Ishikawa (cell line): ENCODE results near the gene MAP6.

Source experiments
- CEBPB ChIP-seq: IDR thresholded peaks from 2 replicates; pipeline ENCODE4 v1.6.1; 2012
- CREB1 ChIP-seq: IDR thresholded peaks from 2 replicates; pipeline ENCODE4 v1.6.1; 2012; ENCODE audit warnings: low read depth
- EGR1 ChIP-seq: IDR thresholded peaks from 2 replicates; pipeline ENCODE4 v1.6.1; 2012
- EP300 ChIP-seq: IDR thresholded peaks from 2 replicates; pipeline ENCODE4 v1.6.1; 2012; ENCODE audit warnings: borderline replicate concordance
- FOXM1 ChIP-seq: IDR thresholded peaks from 2 replicates; pipeline ENCODE4 v1.6.1; 2012; ENCODE audit warnings: low read depth, borderline replicate concordance
- NFIC ChIP-seq: IDR thresholded peaks from 2 replicates; pipeline ENCODE4 v1.6.1; 2012
- RAD21 ChIP-seq: IDR thresholded peaks from 2 replicates; pipeline ENCODE4 v1.6.1; 2012; ENCODE audit warnings: low read depth
- TAF1 ChIP-seq: IDR thresholded peaks from 2 replicates; pipeline ENCODE4 v1.6.1; 2012; ENCODE audit warnings: low read depth, mild to moderate bottlenecking
- TCF12 ChIP-seq: IDR thresholded peaks from 2 replicates; pipeline ENCODE4 v1.6.1; 2012; ENCODE audit warnings: low read depth
- TEAD4 ChIP-seq: IDR thresholded peaks from 2 replicates; pipeline ENCODE4 v1.6.1; 2012
- USF1 ChIP-seq: IDR thresholded peaks from 2 replicates; pipeline ENCODE4 v1.6.1; 2012
- YY1 ChIP-seq: IDR thresholded peaks from 2 replicates; pipeline ENCODE4 v1.6.1; 2012; ENCODE audit warnings: low read depth
- ZBTB7A ChIP-seq: IDR thresholded peaks from 2 replicates; pipeline ENCODE4 v1.6.1; 2012; ENCODE audit warnings: low read depth
- TF ChIP-seq, protein P1 (sequence below): IDR thresholded peaks from 2 replicates; pipeline ENCODE4 v1.6.1; 2012
- TF ChIP-seq, protein P2 (sequence below): IDR thresholded peaks from 2 replicates; pipeline ENCODE4 v1.6.1; 2012; ENCODE audit warnings: low read depth, mild to moderate bottlenecking

MAP6 gene

GRCh38 chr11:75548595-75549272 is 120.1 kb downstream of the MAP6 start:
- TF ChIP-seq, protein P1, sequence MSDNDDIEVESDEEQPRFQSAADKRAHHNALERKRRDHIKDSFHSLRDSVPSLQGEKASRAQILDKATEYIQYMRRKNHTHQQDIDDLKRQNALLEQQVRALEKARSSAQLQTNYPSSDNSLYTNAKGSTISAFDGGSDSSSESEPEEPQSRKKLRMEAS, result no peak
- no peak for TF ChIP-seq TEAD4
- no peak for TF ChIP-seq NFIC
- TF ChIP-seq RAD21, result no peak
- TF ChIP-seq EP300, result no peak
- TF ChIP-seq, protein P2, sequence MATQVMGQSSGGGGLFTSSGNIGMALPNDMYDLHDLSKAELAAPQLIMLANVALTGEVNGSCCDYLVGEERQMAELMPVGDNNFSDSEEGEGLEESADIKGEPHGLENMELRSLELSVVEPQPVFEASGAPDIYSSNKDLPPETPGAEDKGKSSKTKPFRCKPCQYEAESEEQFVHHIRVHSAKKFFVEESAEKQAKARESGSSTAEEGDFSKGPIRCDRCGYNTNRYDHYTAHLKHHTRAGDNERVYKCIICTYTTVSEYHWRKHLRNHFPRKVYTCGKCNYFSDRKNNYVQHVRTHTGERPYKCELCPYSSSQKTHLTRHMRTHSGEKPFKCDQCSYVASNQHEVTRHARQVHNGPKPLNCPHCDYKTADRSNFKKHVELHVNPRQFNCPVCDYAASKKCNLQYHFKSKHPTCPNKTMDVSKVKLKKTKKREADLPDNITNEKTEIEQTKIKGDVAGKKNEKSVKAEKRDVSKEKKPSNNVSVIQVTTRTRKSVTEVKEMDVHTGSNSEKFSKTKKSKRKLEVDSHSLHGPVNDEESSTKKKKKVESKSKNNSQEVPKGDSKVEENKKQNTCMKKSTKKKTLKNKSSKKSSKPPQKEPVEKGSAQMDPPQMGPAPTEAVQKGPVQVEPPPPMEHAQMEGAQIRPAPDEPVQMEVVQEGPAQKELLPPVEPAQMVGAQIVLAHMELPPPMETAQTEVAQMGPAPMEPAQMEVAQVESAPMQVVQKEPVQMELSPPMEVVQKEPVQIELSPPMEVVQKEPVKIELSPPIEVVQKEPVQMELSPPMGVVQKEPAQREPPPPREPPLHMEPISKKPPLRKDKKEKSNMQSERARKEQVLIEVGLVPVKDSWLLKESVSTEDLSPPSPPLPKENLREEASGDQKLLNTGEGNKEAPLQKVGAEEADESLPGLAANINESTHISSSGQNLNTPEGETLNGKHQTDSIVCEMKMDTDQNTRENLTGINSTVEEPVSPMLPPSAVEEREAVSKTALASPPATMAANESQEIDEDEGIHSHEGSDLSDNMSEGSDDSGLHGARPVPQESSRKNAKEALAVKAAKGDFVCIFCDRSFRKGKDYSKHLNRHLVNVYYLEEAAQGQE, result no peak
- no peak for TF ChIP-seq CEBPB
- no peak for TF ChIP-seq EGR1
- no peak for TF ChIP-seq FOXM1
- TF ChIP-seq YY1, result no peak
- TF ChIP-seq ZBTB7A, result no peak
- TF ChIP-seq CREB1, result no peak
- TF ChIP-seq USF1, result no peak
- no peak for TF ChIP-seq TAF1
- no peak for TF ChIP-seq TCF12

- TF ChIP-seq NFIC, result no peak
- peak; percentile 89 for TF ChIP-seq RAD21
- TF ChIP-seq TEAD4, result no peak
- TF ChIP-seq, protein P2, result no peak
- TF ChIP-seq YY1, result no peak
- TF ChIP-seq CREB1, result no peak
- no peak for TF ChIP-seq TAF1
- TF ChIP-seq FOXM1, result no peak
- no peak for TF ChIP-seq EGR1
- TF ChIP-seq CEBPB, result no peak
- TF ChIP-seq ZBTB7A, result peak; percentile 89
- TF ChIP-seq, protein P1, result no peak
- no peak for TF ChIP-seq USF1
Observed at GRCh38 chr11:75547617-75548058, 121.2 kb downstream of the MAP6 start.

DNA sequence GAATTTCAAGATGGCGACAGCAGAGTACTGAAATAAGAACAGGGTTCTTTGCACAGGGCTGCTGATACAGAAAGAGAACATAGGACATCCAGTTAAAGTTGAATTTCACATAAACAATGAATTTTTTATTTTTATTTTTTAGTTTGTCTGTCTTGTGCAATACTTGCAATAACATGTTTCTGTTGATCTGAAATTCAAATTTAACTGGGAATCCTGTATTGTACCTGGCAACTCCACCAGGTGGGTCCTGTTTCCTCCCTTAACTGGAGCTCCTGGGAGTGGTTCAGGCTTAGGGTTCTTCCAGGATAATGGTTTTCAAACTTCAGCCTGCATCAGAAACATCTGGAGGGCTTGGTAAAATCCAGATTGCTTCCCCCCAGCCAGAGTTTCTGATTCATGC is 121.7 kb downstream of the MAP6 start:
- TF ChIP-seq, protein P1, result no peak
- TF ChIP-seq TCF12 (no peak), EP300 (no peak), YY1 (no peak), ZBTB7A (no peak), TAF1 (no peak), RAD21 (no peak), EGR1 (no peak), NFIC (no peak), TEAD4 (no peak), CREB1 (no peak), USF1 (no peak), CEBPB (no peak), FOXM1 (no peak)
- TF ChIP-seq, protein P2, result no peak
